Gastroesophageal sphincter (tissue), 3 donors: ENCODE data around the gene BCL11A.

ENCODE experiments used
- CTCF ChIP-seq, 4 experiments: fragments of 200-600 bp in 2 of 4; fragments of 450-650 bp in 2 of 4; sonication (generic) in 1 of 4; IDR thresholded peaks; one replicate each; pipeline ENCODE4 v1.5.1; 2017 to 2019; ENCODE audit warnings: antibody characterized with exemption in 4 of 4, mild to moderate bottlenecking in 2 of 4, moderate library complexity in 2 of 4
- POLR2AphosphoS5 ChIP-seq: sonication (generic); formaldehyde crosslinking; IDR thresholded peaks from one replicate; pipeline ENCODE4 v1.6.1; 2017; ENCODE audit warnings: antibody characterized with exemption

GRCh38 chr2:60535685-60536312 lies 17.7 kb downstream of the BCL11A start:
- TF ChIP-seq CTCF (IDR thresholded peaks at IDR 0.05): no peak
- no peak for TF ChIP-seq POLR2AphosphoS5
